Endodermal cell (in vitro differentiated cells): ENCODE results near the gene CORIN. TPM values are rescaled to one million over a fixed set of nuclear protein-coding genes. Genes with fewer than 3 reads are reported as not detected.

Source experiments
- DNase-seq: peaks from one replicate; pipeline ENCODE4 v3.0.0-alpha.2; 2017
- H3K27ac ChIP-seq: 2 replicates; pipeline ENCODE4 v1.5.1; 2013; ENCODE audit warnings: mild to moderate bottlenecking, low read depth, low read length, moderate library complexity
- H3K27me3 ChIP-seq: 2 replicates; pipeline ENCODE4 v1.6.1; 2013; ENCODE audit warnings: mild to moderate bottlenecking, low read length, moderate library complexity; ENCODE audit not compliant: insufficient read depth, control insufficient read depth, poor library complexity, severe bottlenecking
- H3K36me3 ChIP-seq: 2 replicates; pipeline ENCODE4 v1.7.0; 2013; ENCODE audit warnings: mild to moderate bottlenecking, low read length, moderate library complexity; ENCODE audit not compliant: control insufficient read depth, insufficient read depth
- H3K4me1 ChIP-seq: one replicate; pipeline ENCODE4 v1.7.0; 2013; ENCODE audit warnings: low read length; ENCODE audit not compliant: control insufficient read depth, insufficient read depth
- H3K4me3 ChIP-seq: 2 replicates; pipeline ENCODE4 v1.5.1; 2013; ENCODE audit warnings: mild to moderate bottlenecking, low read length, moderate library complexity
- H3K9ac ChIP-seq: 2 replicates; pipeline ENCODE4 v1.6.1; 2013; ENCODE audit warnings: mild to moderate bottlenecking, low read length, moderate library complexity; ENCODE audit not compliant: poor library complexity, severe bottlenecking; ENCODE audit errors: extremely low read depth
- H3K9me3 ChIP-seq: 2 replicates; pipeline ENCODE4 v1.6.1; 2013; ENCODE audit warnings: mild to moderate bottlenecking, low read length, moderate library complexity; ENCODE audit not compliant: control insufficient read depth
- H3K27ac Mint-ChIP-seq: 2 replicates; pipeline ENCODE4 v1.8.0; 2020; ENCODE audit warnings: mixed read lengths
- H3K27me3 Mint-ChIP-seq: 2 replicates; pipeline ENCODE4 v1.8.0; 2021; ENCODE audit warnings: mild to moderate bottlenecking, mixed read lengths; ENCODE audit not compliant: insufficient read depth
- H3K36me3 Mint-ChIP-seq: 2 replicates; pipeline ENCODE4 v1.8.0; 2020; ENCODE audit warnings: low read depth, mixed read lengths
- H3K4me1 Mint-ChIP-seq: 2 replicates; pipeline ENCODE4 v1.8.0; 2020; ENCODE audit warnings: mixed read lengths
- H3K4me3 Mint-ChIP-seq: 2 replicates; pipeline ENCODE4 v1.8.0; 2020; ENCODE audit warnings: mild to moderate bottlenecking, moderate library complexity, mixed read lengths
- H3K9me3 Mint-ChIP-seq: 2 replicates; pipeline ENCODE4 v1.8.0; 2020; ENCODE audit warnings: mild to moderate bottlenecking, mixed read lengths
- CTCF ChIP-seq: fragments of 200-600 bp; sonication (generic); conservative IDR thresholded peaks from 2 replicates; pipeline ENCODE4 v1.5.0; 2021; ENCODE audit warnings: antibody characterized with exemption, mild to moderate bottlenecking
- WGBS, 2 experiments: methylation state at CpG; one replicate each; pipeline versions ENCODE4 v1.1.5 to v1.1.7; 2013; ENCODE audit warnings: missing lambda C conversion rate in 2 of 2, mixed read lengths in 1 of 2; ENCODE audit not compliant: insufficient coverage in 1 of 2, insufficient read length in 1 of 2; 5-methylcytosine and 5-hydroxymethylcytosine counted together
- total RNA-seq, 2 donors: library from RNA; stranded (reverse); fragmentation: NEBNext Ultra II Directional in 1 of 2; extraction: Animal tissue kit (Norgen Biotek cat#: 25700) in 1 of 2; gene quantifications; 2 replicates in 1 of 2; 3 replicates in 1 of 2; pipeline ENCODE4 v1.2.1, GENCODE V29; 2021

CORIN gene
- total RNA-seq, 2 donors from 2014 or later, result 0.53 TPM; not detected in 1

DNA sequence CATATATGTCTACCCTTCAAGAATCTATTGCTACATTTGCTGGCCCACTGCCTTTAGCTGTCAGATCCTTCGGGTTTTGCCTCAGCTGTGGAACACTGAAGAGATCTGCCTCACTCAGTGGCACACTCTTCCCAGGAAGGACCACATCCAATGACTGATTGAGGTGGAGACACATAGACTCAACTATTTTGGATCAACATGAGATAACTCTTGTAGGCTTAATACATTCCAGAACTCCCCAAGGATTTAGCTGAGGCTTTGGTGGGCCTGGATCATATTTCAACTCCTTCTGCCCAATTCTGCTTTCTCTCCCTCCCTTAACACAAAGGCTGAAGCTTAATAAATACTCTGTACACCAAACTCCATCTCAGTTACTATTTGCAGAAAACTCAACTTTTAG is 100.5 kb downstream of the CORIN start:
- Mint-ChIP-seq H3K36me3 (no peaks in the 10 kb centered on the region), H3K4me1 (peaks cover 16% of the 10 kb centered on the region), H3K4me3 (no peak overlapping the region), H3K27ac (no peak overlapping the region), H3K27me3 (no peaks in the 10 kb centered on the region), H3K9me3 (peaks cover 11% of the 10 kb centered on the region)
- Histone ChIP-seq H3K27ac (no peak overlapping the region), H3K27me3 (no peaks in the 10 kb centered on the region), H3K9ac (no peak overlapping the region), H3K9me3 (peaks cover 14% of the 10 kb centered on the region), H3K4me3 (no peak overlapping the region), H3K36me3 (no peaks in the 10 kb centered on the region), H3K4me1 (peaks cover 5% of the 10 kb centered on the region)
- no peak for DNase-seq
- 85 to 100% methylated on average over 1 of the region's 1 CpG for WGBS, 2 experiments
- TF ChIP-seq CTCF, result no peak

GRCh38 chr4:47736555-47736954 is 101.3 kb downstream of the CORIN start:
- Histone ChIP-seq H3K9me3 (peaks cover 14% of the 10 kb centered on the region), H3K4me3 (peak overlapping the region; percentile 45), H3K27ac (no peak overlapping the region), H3K36me3 (no peaks in the 10 kb centered on the region), H3K4me1 (peaks cover 5% of the 10 kb centered on the region), H3K9ac (no peak overlapping the region), H3K27me3 (no peaks in the 10 kb centered on the region)
- no peak for DNase-seq
- H3K4me1 Mint-ChIP-seq, result peaks cover 16% of the 10 kb centered on the region
- no peak overlapping the region for H3K4me3 Mint-ChIP-seq
- no peaks in the 10 kb centered on the region for H3K36me3 Mint-ChIP-seq
- no peak for TF ChIP-seq CTCF
- H3K27ac Mint-ChIP-seq, result no peak overlapping the region
- H3K9me3 Mint-ChIP-seq, result peaks cover 11% of the 10 kb centered on the region
- H3K27me3 Mint-ChIP-seq, result no peaks in the 10 kb centered on the region
- WGBS, 2 experiments, result 90 to 100% methylated on average over 1 to 2 of the region's 2 CpGs

GRCh38 chr4:47736146-47736545 is 101.7 kb downstream of the CORIN start:
- Histone ChIP-seq H3K9me3 (peaks cover 14% of the 10 kb centered on the region), H3K4me3 (peak overlapping the region; percentile 45), H3K36me3 (no peaks in the 10 kb centered on the region), H3K27me3 (no peaks in the 10 kb centered on the region), H3K27ac (no peak overlapping the region), H3K9ac (no peak overlapping the region), H3K4me1 (peaks cover 5% of the 10 kb centered on the region)
- H3K4me1 Mint-ChIP-seq, result peaks cover 16% of the 10 kb centered on the region
- H3K36me3 Mint-ChIP-seq, result no peaks in the 10 kb centered on the region
- no peak for DNase-seq
- no peak overlapping the region for H3K4me3 Mint-ChIP-seq
- peaks cover 11% of the 10 kb centered on the region for H3K9me3 Mint-ChIP-seq
- TF ChIP-seq CTCF, result no peak
- no peaks in the 10 kb centered on the region for H3K27me3 Mint-ChIP-seq
- 89% methylated on average over 1 of the region's 1 CpG; no CpG with 5 or more reads in 1 of the 2 experiments for WGBS, 2 experiments
- no peak overlapping the region for H3K27ac Mint-ChIP-seq
